Pons (tissue), 1 donor: ENCODE measurements around the gene IL4R.
"Not testable (repeated sequence)": the region's sequence is repeated elsewhere in the genome, so short reads cannot be mapped to it uniquely, and the experiment has no call there.

ENCODE experiments used
- DNase-seq: peaks from one replicate; pipeline ENCODE4 v3.0.0-alpha.2; 2016; ENCODE audit warnings: low spot score

The IL4R gene

DNA sequence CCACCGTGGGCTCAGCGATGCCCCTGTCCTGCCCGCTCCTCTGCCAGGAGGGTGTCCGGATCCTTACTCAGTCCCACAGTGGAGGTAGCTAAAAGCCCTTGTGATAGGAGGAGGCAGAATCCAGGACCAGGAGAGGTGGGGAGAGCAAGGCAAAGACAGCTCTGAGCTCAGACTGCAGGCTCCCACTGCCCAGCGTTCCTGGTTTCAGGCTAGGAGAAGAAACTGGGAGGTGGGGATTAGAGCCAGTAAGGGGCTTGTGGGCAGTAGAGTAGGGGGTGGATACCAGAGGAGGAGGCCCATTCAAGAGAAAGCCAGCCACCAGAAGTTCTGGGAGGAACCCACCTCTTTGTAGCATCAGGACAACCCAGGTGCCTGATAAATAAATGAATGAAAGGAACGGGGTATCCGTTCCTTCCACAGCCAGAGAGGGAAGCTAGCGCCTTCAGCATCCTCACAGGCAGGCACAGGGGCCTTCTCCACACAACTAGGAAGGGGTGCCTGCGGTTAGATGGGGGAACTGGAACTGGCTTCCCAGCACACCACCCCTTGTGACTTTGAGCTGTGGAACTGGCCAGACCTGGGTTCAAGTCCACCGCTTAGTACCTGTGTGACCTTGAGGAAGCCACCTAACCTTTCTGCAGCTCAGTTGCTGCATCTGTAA lies 90.5 kb downstream of the IL4R start:
- no peak for DNase-seq

DNA sequence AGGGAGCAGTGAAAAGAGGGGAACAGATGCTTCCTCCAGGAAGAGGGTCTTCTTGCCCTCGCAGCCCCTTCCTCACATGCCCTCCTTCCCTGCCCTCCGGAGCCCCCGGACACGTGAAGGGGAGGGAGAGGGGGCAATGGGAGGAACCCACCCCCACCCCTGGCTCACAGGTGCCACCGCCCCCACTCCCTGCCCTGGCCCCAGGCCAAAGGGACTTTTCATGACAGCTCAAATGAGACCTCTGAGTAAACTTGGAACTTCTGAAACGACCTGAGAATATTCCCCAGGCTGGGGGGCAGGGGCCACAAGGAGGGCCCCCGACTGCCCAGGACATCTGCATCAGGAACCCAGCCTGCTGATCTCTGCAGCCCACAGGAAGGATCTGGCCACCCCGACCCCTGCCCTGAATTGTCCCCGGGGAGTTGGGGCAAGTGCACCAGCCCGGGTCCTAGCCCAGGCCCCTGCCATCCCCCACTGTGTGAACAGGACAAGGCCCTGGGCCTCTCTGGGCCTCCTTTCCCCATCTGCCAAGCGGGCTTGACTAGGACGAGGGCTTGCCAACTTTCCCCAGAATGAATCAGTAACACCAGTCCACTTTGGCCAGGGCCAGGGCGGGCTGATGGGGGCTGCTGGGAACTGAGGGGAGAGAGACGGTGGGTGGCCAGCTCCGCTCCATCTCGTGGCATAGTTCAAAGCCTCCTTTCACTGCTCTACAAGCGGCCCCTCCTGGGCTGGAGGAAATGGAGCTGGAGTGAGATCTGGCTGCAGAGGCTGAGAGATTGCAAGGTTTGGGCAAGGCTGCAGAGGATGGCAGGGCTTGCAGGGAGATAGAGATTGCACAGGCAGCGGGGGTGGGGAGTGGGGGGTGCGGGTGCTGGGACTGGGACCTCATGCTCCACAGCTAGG lies 92.0 kb downstream of the IL4R start:
- no peak for DNase-seq

DNA sequence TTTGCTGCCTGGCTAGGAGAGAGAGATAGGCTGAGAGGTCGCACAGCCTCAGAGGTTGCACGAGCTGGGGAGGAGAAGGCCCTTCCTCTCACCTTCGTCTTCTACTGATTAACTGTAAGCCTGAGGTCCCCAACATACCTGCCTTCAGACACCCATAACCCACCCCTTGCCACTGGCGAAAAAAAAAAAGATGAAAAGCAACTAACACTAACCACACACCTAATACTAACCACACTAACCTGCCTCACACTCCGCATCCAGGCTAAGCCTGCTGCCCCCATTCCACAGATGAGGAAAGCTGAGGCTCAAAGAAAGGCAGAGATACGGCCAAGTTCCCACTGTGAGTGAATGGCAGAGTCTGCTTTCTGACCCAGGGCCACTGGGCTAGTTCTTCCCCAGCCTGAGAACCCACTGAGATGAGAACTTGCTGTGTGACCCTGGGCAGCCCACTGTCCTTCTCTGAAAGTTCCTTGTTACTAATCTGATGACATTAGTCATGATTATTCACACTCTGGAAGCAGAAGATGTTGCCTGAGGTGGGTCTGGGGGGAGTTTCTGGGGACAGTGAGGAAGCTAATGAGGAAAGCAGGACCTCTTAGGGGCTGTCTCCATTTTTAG lies 92.8 kb downstream of the IL4R start:
- DNase-seq: no peak

DNA sequence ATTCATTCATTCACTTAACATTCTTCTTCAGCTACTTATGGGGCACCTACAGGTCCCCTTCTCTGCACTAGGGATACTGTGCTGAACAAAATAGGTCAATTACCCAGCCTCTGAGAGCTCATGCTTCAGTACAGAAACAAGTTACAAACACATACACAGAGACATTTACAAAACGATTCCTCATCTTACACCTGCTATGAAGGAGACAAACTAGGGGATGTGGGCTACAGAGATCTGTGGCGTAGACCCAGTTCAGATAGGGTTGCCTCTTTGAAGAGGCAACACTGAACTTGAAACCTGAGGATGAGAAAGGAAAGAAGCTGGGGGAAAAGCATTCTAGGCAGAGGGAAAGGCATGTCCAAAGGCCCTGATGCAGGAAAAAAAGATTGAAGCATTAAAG lies 93.4 kb downstream of the IL4R start:
- DNase-seq: no peak

DNA sequence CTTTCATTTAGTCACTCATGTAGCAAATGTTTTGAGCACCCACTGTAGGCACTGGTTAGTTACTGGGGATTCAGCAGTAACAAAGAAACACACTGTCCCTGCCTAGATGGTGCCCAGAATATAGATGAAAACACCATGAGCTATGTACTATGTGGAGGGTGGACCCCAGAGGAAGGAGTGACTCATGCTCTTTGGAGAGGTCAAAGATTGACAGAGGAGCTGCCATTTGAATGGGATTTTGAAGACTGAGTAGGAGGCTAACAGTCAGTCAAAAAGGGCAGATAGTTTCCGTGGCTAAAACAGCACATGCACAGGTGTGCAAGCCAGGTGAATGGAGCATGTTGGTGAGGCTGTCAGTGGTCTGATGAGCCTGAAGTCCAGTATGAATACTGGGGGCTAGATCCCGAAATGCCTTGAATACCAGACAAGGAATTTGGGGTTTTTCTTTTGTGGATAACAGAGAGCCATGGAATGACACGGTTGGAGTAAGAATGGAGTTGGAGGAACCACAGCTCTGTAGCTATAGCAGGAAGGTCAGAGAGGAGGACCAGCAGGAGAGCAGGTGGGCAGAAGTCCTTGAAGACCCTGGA lies 94.3 kb downstream of the IL4R start:
- no peak for DNase-seq

DNA sequence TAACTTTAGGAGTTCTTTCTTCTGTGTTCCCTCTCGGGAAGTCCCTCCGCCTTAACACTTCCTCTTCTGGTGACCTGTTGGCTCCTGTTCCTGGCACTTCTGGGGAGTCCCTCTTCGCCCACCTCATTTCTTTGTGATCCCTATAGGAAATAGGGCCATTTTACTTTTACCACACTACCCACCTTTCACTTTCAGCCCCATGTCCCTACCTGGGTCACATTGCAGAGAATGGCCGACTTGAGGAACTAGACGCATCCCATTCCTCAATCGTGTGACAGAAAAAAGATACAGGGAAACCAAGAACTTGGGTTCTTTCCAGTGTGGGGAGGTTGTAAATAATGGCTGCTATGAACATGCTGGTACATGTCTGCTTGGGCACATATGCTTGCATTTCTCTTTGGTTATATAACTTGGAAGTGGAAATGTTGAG lies 94.8 kb downstream of the IL4R start:
- DNase-seq: no peak

DNA sequence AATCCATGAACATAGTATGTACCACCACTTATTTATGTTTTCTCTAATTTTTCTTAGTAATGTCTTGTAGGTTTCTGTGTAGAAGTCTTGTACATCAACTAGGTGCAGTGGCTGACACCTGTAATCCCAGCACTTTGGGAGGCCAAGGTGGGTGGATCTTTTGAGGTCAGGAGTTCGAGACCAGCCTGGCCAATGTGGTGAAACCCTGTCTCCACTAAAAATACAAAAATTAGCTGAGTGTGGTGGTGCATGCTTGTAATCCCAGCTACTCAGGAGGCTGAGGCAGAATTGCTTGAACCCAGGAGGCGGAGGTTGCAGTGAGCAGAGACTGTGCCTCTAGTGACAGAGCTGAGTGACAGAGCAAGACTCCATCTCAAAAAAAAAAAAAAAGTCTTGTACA lies 96.2 kb downstream of the IL4R start:
- DNase-seq: not testable (repeated sequence)

DNA sequence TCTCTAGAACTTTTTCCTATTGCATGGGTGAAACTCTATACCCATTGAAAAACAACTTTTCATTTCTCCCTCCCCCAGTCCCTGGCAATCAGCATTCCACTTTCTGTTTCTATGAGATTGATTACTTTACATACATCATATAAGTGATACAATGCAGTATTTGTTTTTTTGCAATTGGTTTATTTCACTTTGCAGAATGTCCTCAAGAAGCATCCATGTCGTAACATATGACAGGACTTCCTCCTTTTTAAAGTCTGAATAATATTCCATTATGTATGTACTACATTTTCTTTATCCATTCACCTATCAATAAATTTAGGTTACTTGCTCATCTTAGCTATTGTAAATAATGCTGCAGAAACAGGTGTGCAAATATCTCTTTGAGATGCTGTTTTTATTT lies 97.0 kb downstream of the IL4R start:
- DNase-seq: no peak

DNA sequence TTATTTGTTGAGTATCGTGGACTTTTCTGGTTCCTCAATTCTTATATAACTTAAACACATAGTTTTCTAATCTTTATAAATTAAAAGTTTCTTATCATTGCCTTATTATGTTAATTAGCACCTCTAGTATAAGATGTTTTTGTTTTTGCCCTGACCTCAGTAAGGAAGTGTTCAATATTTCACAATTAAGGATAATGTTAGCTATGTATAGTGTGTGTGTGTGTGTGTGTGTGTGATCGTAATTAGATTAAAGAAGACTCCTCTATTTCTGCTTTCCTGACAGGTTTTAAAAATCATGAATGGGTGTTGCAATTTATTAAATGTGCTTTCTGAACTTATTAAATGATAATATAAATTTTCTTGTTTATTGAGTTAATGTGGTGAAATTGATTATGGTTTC lies 100.2 kb downstream of the IL4R start:
- no peak for DNase-seq
